WTC11 (cell line): Measurements from ENCODE around the gene CCDC134.

ENCODE experiments used
- CBFB ChIP-seq: sonication (generic); formaldehyde crosslinking; IDR thresholded peaks from 2 replicates; pipeline ENCODE4 v1.8.1; 2022; ENCODE audit warnings: mild to moderate bottlenecking, low read depth, missing genetic modification reagents
- CREB1 ChIP-seq: sonication (generic); formaldehyde crosslinking; IDR thresholded peaks from 2 replicates; pipeline ENCODE4 v1.8.0; 2023; ENCODE audit warnings: mild to moderate bottlenecking, missing genetic modification reagents
- CTCF ChIP-seq: fragments of 200-600 bp; IDR thresholded peaks from 2 replicates; pipeline ENCODE4 v1.8.0; 2022; ENCODE audit warnings: antibody characterized with exemption
- E2F4 ChIP-seq: sonication (generic); formaldehyde crosslinking; IDR thresholded peaks from 2 replicates; pipeline ENCODE4 v1.8.1; 2022; ENCODE audit warnings: low read depth, mild to moderate bottlenecking, moderate library complexity, missing genetic modification reagents, borderline replicate concordance
- FOXK1 ChIP-seq: sonication (generic); formaldehyde crosslinking; IDR thresholded peaks from 2 replicates; pipeline ENCODE4 v1.8.0; 2022; ENCODE audit warnings: mild to moderate bottlenecking, moderate library complexity, missing genetic modification reagents
- GABPB1 ChIP-seq: sonication (generic); formaldehyde crosslinking; IDR thresholded peaks from 2 replicates; pipeline ENCODE4 v1.8.1; 2023; ENCODE audit warnings: mild to moderate bottlenecking, missing genetic modification reagents
- IRF1 ChIP-seq: sonication (generic); formaldehyde crosslinking; IDR thresholded peaks from 2 replicates; pipeline ENCODE4 v1.8.0; 2023; ENCODE audit warnings: missing genetic modification reagents
- NR1H2 ChIP-seq: sonication (generic); formaldehyde crosslinking; IDR thresholded peaks from 2 replicates; pipeline ENCODE4 v1.9.0; 2021; ENCODE audit warnings: mild to moderate bottlenecking, moderate library complexity, missing genetic modification reagents
- TP53 ChIP-seq: sonication (generic); formaldehyde crosslinking; IDR thresholded peaks from 2 replicates; pipeline ENCODE4 v1.8.1; 2023; ENCODE audit warnings: mild to moderate bottlenecking, missing genetic modification reagents
- TF ChIP-seq, protein P1 (sequence below): sonication (generic); formaldehyde crosslinking; IDR thresholded peaks from 2 replicates; pipeline ENCODE4 v1.8.1; 2022; ENCODE audit warnings: mild to moderate bottlenecking, missing genetic modification reagents, moderate library complexity, borderline replicate concordance

- TF ChIP-seq NR1H2: no peak
- TF ChIP-seq GABPB1 (CRISPR knock-in tag): no peak
- TF ChIP-seq TP53: no peak
- no peak for TF ChIP-seq IRF1 (CRISPR knock-in tag)
- TF ChIP-seq CBFB (CRISPR knock-in tag): no peak
- TF ChIP-seq CTCF: no peak
- no peak for TF ChIP-seq E2F4 (CRISPR knock-in tag)
- no peak for TF ChIP-seq FOXK1 (CRISPR knock-in tag)
- TF ChIP-seq, protein P1, sequence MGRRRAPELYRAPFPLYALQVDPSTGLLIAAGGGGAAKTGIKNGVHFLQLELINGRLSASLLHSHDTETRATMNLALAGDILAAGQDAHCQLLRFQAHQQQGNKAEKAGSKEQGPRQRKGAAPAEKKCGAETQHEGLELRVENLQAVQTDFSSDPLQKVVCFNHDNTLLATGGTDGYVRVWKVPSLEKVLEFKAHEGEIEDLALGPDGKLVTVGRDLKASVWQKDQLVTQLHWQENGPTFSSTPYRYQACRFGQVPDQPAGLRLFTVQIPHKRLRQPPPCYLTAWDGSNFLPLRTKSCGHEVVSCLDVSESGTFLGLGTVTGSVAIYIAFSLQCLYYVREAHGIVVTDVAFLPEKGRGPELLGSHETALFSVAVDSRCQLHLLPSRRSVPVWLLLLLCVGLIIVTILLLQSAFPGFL (CRISPR knock-in tag): no peak
- no peak for TF ChIP-seq CREB1
Measured at GRCh38 chr22:41818596-41818995, 18.1 kb downstream of the CCDC134 start.
